Neural progenitor cell (in vitro differentiated cells): ENCODE measurements around the gene NUDT15. TPM values are rescaled to one million over a fixed set of nuclear protein-coding genes. Genes with fewer than 3 reads are reported as not detected.

Experiments
- DNase-seq: peaks from one replicate; pipeline ENCODE4 v3.0.0-alpha.2; 2016; ENCODE audit warnings: low spot score
- H2AFZ ChIP-seq: fragments of 200-600 bp; sonication (generic); replicated peaks from 2 replicates; pipeline ENCODE4 v1.6.1; 2016; ENCODE audit warnings: antibody characterized with exemption
- H3F3A ChIP-seq: fragments of 200-600 bp; sonication (generic); 2 replicates; pipeline ENCODE4 v1.6.1; 2016; ENCODE audit warnings: antibody characterized with exemption, low read depth
- H3K27ac ChIP-seq: fragments of 200-600 bp; sonication (generic); 2 replicates; pipeline ENCODE4 v1.5.1; 2016; ENCODE audit warnings: mild to moderate bottlenecking
- H3K27me3 ChIP-seq: fragments of 200-600 bp; sonication (generic); 2 replicates; pipeline ENCODE4 v1.6.1; 2016; ENCODE audit warnings: mild to moderate bottlenecking, moderate library complexity
- H3K36me3 ChIP-seq: fragments of 200-600 bp; sonication (generic); 2 replicates; pipeline ENCODE4 v1.5.1; 2016
- H3K4me1 ChIP-seq: fragments of 200-600 bp; sonication (generic); 2 replicates; pipeline ENCODE4 v1.6.1; 2016; ENCODE audit warnings: mixed run types
- H3K4me2 ChIP-seq: fragments of 200-600 bp; sonication (generic); 2 replicates; pipeline ENCODE4 v1.6.1; 2016
- H3K4me3 ChIP-seq: fragments of 200-600 bp; sonication (generic); 2 replicates; pipeline ENCODE4 v1.5.1; 2016
- H3K79me2 ChIP-seq: fragments of 200-600 bp; sonication (generic); 2 replicates; pipeline ENCODE4 v1.6.1; 2016; ENCODE audit warnings: low read depth
- H3K9ac ChIP-seq: fragments of 200-600 bp; sonication (generic); 2 replicates; pipeline ENCODE4 v1.6.1; 2016
- H3K9me3 ChIP-seq: fragments of 200-600 bp; sonication (generic); 2 replicates; pipeline ENCODE4 v1.5.1; 2016; ENCODE audit warnings: low read depth
- H4K20me1 ChIP-seq: fragments of 200-600 bp; sonication (generic); 2 replicates; pipeline ENCODE4 v1.6.1; 2016; ENCODE audit warnings: low read depth
- H3K27ac Mint-ChIP-seq: 3 replicates; pipeline ENCODE4 v1.8.0; 2021; ENCODE audit warnings: mixed read lengths
- H3K27me3 Mint-ChIP-seq: 2 replicates; pipeline ENCODE4 v1.8.0; 2022; ENCODE audit warnings: low read depth, mild to moderate bottlenecking, inconsistent platforms, moderate library complexity, mixed read lengths; ENCODE audit not compliant: insufficient read depth
- H3K36me3 Mint-ChIP-seq: 3 replicates; pipeline ENCODE4 v1.8.0; 2021; ENCODE audit warnings: mixed read lengths
- H3K4me1 Mint-ChIP-seq: 3 replicates; pipeline ENCODE4 v1.8.0; 2021; ENCODE audit warnings: mixed read lengths
- H3K4me3 Mint-ChIP-seq: 3 replicates; pipeline ENCODE4 v1.8.0; 2021; ENCODE audit warnings: mild to moderate bottlenecking, moderate library complexity, mixed read lengths
- H3K9me3 Mint-ChIP-seq: 3 replicates; pipeline ENCODE4 v1.8.0; 2020; ENCODE audit warnings: mixed read lengths
- CTCF ChIP-seq: fragments of 200-600 bp; sonication (generic); IDR thresholded peaks from 2 replicates; pipeline ENCODE4 v1.5.1; 2017; ENCODE audit warnings: antibody characterized with exemption, mild to moderate bottlenecking
- EZH2 ChIP-seq: fragments of 200-600 bp; sonication (generic); IDR thresholded peaks from 2 replicates; pipeline ENCODE4 v1.6.1; 2017; ENCODE audit warnings: antibody characterized with exemption, mild to moderate bottlenecking, moderate library complexity
- EZH2phosphoT487 ChIP-seq: fragments of 200-600 bp; sonication (generic); IDR thresholded peaks from 2 replicates; pipeline ENCODE4 v1.6.1; 2017; ENCODE audit warnings: antibody characterized with exemption
- total RNA-seq: library from RNA; depleted of rRNA; stranded (reverse); fragments of >200 nt; gene quantifications from 2 replicates; pipeline ENCODE4 v1.2.3, GENCODE V29; 2015; ENCODE audit warnings: low replicate concordance

NUDT15 gene
- total RNA-seq, 1 donor from 2014 or later, result 63.8 TPM

- peak within 1 kb of the TSS; percentile 100 for H3K4me3 Mint-ChIP-seq
- peak within 1 kb of the TSS; percentile 94 for H3K9ac ChIP-seq
- no peaks in the 10 kb centered on the region for H3K27me3 ChIP-seq
- H3K9me3 Mint-ChIP-seq, result no peaks in the 10 kb centered on the region
- H3F3A ChIP-seq, result no peaks in the 10 kb centered on the region
- H3K4me2 ChIP-seq, result peak within 1 kb of the TSS; percentile 94
- H3K9me3 ChIP-seq, result no peaks in the 10 kb centered on the region
- peak within 1 kb of the TSS; percentile 85 for H3K27ac Mint-ChIP-seq
- H3K4me1 ChIP-seq, result peaks cover 8% of the 10 kb centered on the region
- peak within 1 kb of the TSS; percentile 94 for H3K4me3 ChIP-seq
- peak; percentile 96 for DNase-seq
- peaks cover 50% of the 10 kb centered on the region for H3K79me2 ChIP-seq
- peaks cover 16% of the 10 kb centered on the region for H4K20me1 ChIP-seq
- peaks cover 3% of the 10 kb centered on the region for H3K36me3 Mint-ChIP-seq
- H2AFZ ChIP-seq, result peak within 1 kb of the TSS; percentile 84
- no peaks in the 10 kb centered on the region for H3K36me3 ChIP-seq
- H3K27ac ChIP-seq, result no peak within 1 kb of the TSS
- H3K27me3 Mint-ChIP-seq, result peaks cover 2% of the 10 kb centered on the region
- peaks cover 14% of the 10 kb centered on the region for H3K4me1 Mint-ChIP-seq
- TF ChIP-seq EZH2phosphoT487, result no peak
- no peak for TF ChIP-seq EZH2
- TF ChIP-seq CTCF, result peak; percentile 98
These were observed 57.4 kb downstream of the NUDT15 start, which contains the start of gene MED4 for GRCh38 chr13:48094781-48095502. Gene MED4 (minus strand): TSS chr13:48095104. CDS start chr13:48095078, 26 bp downstream.

GRCh38 chr13:48096670-48097069 lies 59.1 kb downstream of the NUDT15 start:
- no peak for DNase-seq
- Histone ChIP-seq H3K4me2 (no peak overlapping the region), H2AFZ (peak overlapping the region; percentile 78), H3F3A (no peaks in the 10 kb centered on the region), H3K79me2 (peaks cover 33% of the 10 kb centered on the region), H3K27ac (no peak overlapping the region), H3K4me1 (peaks cover 8% of the 10 kb centered on the region), H3K4me3 (no peak overlapping the region), H3K36me3 (no peaks in the 10 kb centered on the region), H4K20me1 (peaks cover 10% of the 10 kb centered on the region), H3K27me3 (no peaks in the 10 kb centered on the region), H3K9me3 (no peaks in the 10 kb centered on the region), H3K9ac (no peak overlapping the region)
- Mint-ChIP-seq H3K9me3 (no peaks in the 10 kb centered on the region), H3K4me3 (no peak overlapping the region), H3K4me1 (peaks cover 14% of the 10 kb centered on the region), H3K36me3 (peaks cover 3% of the 10 kb centered on the region), H3K27ac (no peak overlapping the region), H3K27me3 (peaks cover 2% of the 10 kb centered on the region)
- TF ChIP-seq EZH2phosphoT487 (no peak), CTCF (no peak), EZH2 (no peak)

Other genes with a start within 250 kb of the NUDT15 start
- 55.9 and 100 TPM in 2 replicates for gene SUCLA2, start 36.5 kb upstream of the NUDT15 start, total RNA-seq
- gene MED4, start 57.4 kb downstream of the NUDT15 start, total RNA-seq, result 34.5 and 65.9 TPM in 2 replicates
- gene ITM2B, start 195.5 kb downstream of the NUDT15 start, total RNA-seq, result 97.3 and 172 TPM in 2 replicates